ENCODE results near the gene PCSK7.

PCSK7 gene

GRCh38 chr11:117157507-117157906 lies 74.4 kb downstream of the PCSK7 start:
- Histone ChIP-seq H3K9me3 (ENCODE audit: control insufficient read depth, low read length) (no peaks in the 10 kb centered on the region), H3K27ac (ENCODE audit: insufficient read depth, low read depth, low read length, poor library complexity, severe bottlenecking) (no peak overlapping the region), H3K27me3 (ENCODE audit: control insufficient read depth, insufficient read depth, low read length, poor library complexity, severe bottlenecking) (no peaks in the 10 kb centered on the region), H3K4me1 (ENCODE audit: control insufficient read depth, insufficient read depth, low read length) (no peaks in the 10 kb centered on the region), H3K36me3 (ENCODE audit: control insufficient read depth, insufficient read depth, low read length) (peaks cover 21% of the 10 kb centered on the region), H3K4me3 (ENCODE audit: insufficient read depth, low read depth, low read length) (no peak overlapping the region)
- 94 to 97% methylated on average over 2 of the region's 2 CpGs for WGBS, 2 experiments

- Histone ChIP-seq H3K4me1 (ENCODE audit: control insufficient read depth, insufficient read depth, low read length) (no peaks in the 10 kb centered on the region), H3K36me3 (ENCODE audit: control insufficient read depth, insufficient read depth, low read length) (peaks cover 8% of the 10 kb centered on the region), H3K4me3 (ENCODE audit: insufficient read depth, low read depth, low read length) (no peak overlapping the region), H3K9me3 (ENCODE audit: control insufficient read depth, low read length) (no peaks in the 10 kb centered on the region), H3K27me3 (ENCODE audit: control insufficient read depth, insufficient read depth, low read length, poor library complexity, severe bottlenecking) (no peaks in the 10 kb centered on the region), H3K27ac (ENCODE audit: insufficient read depth, low read depth, low read length, poor library complexity, severe bottlenecking) (no peak overlapping the region)
- 91 to 95% methylated on average over 5 of the region's 5 CpGs for WGBS, 2 experiments
Observed at GRCh38 chr11:117154468-117154867, 77.4 kb downstream of the PCSK7 start.

Measured in ectodermal cell (in vitro differentiated cells).